Fibroblast of peridontal ligament (primary cell): Measurements from ENCODE around the gene SLC6A19.
"Not testable (repeated sequence)": the region's sequence is repeated elsewhere in the genome, so short reads cannot be mapped to it uniquely, and the experiment has no call there.

Experiments
- DNase-seq: peaks from one replicate; pipeline ENCODE4 v3.0.0-alpha.2; 2010; ENCODE audit errors: extremely low read depth

Gene SLC6A19

GRCh38 chr5:1201327-1202025 is at the start of gene SLC6A19:
Gene SLC6A19 (plus strand): TSS chr5:1201595. CDS start chr5:1201651, 56 bp downstream.
- DNase-seq = no peak

DNA sequence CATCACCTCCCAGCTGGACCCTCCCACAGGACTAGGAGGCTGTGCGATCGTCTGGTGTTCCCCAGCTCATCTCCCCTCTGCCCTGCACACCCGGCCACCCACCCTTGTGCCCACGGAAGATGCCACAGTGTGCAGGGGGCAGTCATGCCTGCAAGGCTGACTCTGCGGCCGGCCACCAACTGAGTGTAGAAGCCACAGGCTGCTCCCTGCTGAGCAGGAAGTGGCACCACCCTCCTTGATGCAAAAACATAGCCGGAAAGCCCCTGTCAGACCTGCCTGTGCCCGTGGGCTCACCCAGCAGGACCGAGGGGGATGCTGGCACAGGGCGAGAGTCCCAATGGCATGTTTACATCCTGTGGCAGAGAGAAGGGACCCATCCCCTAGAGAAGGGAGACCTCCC is 49.2 kb upstream of the SLC6A19 start:
- no peak for DNase-seq

DNA sequence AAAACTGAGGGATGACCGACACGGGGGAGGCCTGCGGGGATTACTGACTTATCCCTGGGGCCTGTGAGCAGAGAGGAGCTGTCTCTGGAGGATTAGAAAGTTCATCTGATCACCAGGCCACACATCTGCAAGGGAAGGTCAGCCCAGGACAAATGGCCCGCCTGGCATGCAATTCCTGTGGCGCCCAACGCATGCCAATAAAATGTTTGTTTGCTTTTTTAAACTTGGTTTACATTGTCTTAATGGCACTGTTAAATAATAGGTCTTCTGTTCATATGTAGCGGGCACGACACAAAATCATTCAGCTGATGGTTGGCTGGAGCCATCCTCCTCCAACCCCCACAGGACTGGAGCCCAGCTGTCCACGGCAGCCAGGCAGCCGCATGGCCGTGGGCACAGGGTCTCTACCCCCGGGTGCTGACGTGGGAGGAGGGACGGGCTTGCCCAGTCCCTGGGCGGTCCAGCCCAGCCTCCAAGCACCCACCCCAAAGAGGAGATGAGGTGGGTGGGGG is 48.6 kb upstream of the SLC6A19 start:
- no peak for DNase-seq

DNA sequence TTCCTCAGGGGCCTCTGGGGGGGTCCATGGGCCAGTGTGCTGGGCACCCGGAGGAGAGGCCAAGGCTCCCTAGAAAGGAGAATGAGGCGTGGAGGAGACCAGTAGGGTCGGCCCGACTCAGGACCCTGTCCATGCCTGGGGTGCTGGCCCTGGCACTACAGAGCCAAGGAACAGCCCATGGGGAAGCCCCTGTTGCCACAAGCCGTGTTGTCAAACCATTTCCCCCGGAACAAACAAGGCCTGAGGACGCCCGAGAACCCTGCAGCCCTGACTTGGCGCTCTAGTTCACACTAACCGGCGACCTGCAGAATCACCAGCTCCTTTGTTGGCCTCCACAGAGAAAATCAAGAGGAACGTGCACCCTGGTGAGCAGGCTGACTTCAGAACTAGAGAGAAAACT is 48.0 kb upstream of the SLC6A19 start:
- DNase-seq = no peak

DNA sequence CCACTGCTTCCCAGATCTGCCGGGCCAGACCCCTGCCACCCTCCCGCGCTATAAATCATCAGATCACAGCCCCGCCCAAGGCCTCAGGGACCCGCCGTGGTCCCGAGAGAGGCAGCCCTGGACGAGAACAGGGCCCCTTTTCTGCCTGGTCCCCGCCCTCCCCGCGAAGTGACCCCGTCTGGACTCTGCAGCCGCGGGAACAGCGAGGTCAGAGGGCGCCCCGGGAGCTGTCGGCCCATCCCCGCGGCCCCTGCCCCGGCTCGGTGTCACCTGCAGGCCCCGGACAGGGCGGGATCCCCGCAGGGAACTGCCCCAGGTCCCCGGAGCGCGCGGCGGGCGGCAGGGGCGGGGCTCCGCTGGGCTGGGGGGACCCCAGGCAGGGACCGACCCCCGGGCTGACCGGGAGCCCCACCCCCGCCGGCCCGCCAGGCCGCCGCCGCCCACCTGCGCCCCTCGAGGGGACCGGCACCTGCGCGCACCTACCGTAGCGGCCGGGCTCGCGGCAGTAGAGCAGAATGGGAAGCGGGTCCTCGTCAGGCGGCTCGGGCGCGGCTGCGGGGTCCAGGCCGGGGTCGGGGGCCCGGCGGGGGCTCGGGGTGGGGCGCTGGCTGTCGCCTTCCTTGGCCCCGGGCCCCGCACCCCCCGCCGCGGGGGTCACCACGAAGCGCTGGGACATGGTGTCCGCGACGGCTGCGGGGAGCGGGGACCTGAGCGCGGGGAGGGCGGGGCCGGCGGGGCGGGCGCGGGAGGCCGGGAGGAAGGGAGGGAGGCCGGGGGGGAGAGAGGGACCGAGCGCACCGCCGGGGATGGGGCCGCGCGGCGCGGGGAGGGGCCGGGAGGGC is 46.0 kb upstream of the SLC6A19 start:
- no peak for DNase-seq

DNA sequence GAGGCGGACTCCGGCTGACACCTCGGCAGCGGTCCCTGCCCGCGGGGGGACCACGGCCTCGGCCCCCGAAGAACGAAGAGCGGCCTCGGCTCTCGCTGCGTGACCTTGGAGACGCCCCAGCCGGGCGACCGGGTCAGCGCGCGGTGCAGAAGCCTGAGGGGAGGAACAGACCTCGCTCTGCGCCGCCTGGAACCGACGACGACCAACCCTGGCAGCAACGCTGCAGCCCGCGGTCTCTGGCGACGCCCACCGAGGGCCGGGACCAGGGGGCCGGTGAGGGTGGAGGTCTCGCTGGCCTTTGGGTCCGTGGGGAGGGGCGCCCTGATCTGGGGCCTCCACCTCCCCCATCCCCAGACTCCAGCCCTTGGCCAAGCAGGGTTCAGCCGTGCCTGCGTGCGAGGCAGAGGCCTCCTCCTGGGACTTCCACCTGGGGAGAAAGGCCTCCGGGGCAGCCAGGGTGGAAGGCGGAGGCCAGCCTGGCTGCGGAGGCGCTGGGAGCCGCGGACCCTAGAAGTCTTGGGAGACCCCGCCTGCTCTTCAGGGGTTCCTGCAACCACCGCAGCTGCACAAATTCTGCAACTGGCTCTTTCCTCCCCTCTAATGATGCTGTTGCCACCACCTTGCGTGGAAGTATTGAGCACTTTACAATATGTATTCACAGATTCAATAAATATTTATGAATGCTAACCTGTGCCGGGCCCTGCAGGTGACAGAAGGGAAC is 45.2 kb upstream of the SLC6A19 start:
- DNase-seq = no peak

- DNase-seq = no peak
These were observed 44.5 kb upstream of the SLC6A19 start for GRCh38 chr5:1156754-1157460.

GRCh38 chr5:1157461-1157986 is 43.9 kb upstream of the SLC6A19 start:
- DNase-seq = not testable (repeated sequence)

DNA sequence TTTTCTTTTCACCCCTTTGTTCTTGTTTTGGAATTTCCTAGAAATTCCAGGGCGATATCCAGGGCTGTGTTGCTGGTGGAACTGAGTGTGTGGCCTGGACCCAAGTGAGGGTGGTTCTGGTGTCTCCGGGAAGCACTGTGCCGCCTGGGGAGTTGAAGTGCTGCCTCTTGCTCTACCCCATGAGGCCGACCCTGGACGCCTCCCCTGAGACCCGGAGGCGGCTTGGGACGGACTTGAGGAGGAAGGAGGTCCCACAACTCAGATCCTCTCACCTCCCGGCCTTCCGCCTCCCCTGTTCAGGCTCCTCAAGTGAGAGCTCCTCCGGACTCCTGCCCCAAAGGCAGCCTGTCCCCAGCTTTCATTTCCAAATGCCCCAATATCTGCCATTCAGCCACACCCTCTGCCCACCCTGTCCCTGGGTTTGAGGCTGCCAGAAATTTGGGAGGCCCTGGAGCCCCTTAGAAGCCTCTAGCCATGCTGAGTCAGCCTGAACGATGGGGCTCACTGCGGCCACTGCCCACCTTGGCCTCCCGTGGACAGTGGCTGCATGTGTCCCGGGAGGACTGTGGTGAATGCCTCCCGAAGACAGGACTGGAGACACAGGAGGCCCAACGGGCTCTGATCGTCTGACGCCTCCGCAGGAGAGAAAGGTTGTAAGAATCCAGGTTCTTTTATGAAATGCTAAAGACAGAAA is 42.6 kb upstream of the SLC6A19 start:
- DNase-seq = no peak

DNA sequence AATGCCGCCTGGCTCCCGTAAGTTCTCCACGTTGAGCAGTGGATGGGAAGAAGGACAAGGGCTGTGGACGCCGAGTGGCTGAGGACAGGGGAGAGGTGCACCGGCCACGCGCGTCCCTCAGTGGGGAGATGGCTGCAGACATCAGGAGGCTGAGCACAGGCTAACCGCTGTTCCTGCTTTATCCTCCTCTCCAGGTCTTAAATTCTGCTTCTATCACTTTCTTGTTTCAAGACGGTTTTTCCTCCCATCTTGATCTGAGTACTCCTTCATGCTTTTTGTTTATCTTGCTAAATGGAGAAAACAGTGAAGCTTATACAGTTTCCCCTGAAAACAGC is 42.1 kb upstream of the SLC6A19 start:
- DNase-seq = no peak

- no peak for DNase-seq
These were observed 41.5 kb upstream of the SLC6A19 start for GRCh38 chr5:1159774-1160406.

- no peak for DNase-seq
These were observed 40.1 kb upstream of the SLC6A19 start for GRCh38 chr5:1161108-1161832.

GRCh38 chr5:1161833-1162229 is 39.6 kb upstream of the SLC6A19 start:
- no peak for DNase-seq

GRCh38 chr5:1162276-1162675 is 39.1 kb upstream of the SLC6A19 start:
- DNase-seq = no peak

- no peak for DNase-seq
These were observed 38.6 kb upstream of the SLC6A19 start for GRCh38 chr5:1162751-1163150.

DNA sequence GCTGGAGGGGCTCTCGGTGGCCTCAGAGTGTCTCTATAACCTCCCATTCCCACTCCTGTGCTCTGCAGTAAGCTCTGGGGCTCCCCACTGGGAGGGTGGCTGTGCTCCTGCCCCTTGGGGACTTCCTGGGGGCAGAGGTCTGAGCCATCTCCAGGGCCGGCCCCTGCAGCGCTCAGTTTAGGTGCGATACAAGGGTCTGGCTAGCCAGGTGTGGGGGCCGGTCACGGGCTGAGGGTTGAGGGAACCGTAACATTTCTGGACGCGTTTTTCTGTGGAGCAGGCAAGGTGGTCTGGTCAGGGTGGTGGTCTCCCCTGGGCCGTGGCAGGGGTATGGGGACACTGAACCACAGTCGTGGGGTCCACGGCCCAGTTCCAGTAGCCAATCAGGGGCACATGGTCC is 38.0 kb upstream of the SLC6A19 start:
- no peak for DNase-seq

DNA sequence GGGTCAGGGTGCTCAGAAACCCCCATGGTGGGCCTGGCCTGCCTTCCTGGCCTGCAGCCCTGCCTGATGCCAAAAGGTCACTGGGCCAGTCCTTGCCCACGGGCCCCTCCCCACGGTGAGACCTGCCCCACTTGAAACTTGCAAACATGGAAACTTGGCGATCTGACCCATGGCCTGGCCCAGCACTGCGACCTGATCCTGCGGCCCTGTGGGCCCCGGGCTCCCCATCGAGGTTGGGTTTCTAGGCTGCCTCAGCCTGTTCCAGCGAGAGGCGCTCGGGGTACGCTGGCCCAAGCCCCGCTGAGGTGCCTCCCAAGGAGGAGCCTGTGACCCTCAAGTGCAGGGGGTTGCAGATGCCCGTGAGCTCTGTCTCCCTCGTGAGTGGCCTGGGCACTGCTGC is 37.5 kb upstream of the SLC6A19 start:
- no peak for DNase-seq

DNA sequence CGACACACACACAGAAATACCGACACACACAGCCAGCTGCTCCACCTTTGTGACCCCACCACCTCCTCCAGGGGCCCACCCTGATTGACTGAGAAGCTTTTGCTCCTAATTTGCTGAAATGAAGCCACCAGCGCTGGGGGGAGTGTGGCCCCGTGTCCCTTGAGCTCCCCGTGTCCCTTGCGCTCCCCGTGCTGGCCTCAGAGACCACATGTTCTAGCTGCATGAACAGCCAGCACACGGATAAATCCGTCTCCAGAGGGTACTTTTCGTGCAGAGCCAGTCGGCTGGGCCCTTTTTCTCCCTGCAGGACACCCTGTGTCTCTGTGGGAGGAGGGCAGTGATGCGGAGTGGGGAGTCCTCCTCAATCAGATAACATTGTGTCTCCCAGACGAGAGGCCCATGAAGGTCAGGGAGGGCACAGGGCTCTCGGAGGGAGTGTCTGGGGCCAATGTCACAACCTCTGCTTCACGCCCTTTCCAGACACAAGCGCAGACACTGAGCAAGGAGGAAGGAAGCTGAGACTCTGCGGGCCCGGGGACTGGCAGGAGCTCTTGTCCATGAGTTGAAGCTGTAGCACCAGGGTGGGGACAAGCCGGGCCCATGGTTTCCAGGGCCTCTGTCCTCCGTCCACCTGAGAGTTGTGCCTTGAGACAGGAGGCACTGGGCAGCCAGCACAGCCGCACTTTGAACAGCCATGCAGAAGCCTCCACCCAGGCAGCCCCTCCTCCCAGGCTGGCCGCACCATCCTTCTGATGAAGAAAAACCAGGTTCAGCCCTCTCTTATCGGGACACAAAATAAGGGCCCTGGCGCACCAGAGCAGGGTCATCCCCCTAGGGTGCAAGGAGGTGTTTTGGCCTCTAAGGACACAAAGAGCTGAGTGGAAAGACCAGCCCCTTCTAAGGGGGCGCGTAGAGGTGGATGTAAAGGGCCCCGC is 36.4 kb upstream of the SLC6A19 start:
- DNase-seq = no peak

DNA sequence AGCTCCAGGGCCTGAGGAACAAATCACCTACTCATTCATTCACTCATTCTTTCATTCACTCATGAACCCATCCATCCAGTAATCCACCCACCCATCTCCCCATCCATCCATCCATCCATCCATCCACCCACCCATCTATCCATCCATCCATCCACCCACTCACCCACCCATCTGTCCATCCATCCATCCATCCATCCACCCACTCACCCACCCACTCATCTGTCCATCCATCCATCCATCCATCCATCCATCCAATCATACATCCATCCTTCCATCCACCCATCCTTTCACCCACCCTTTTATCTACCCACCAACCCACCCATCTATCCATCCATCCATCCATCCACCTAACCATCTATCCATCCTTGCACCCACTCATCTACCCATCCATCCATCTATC is 35.5 kb upstream of the SLC6A19 start:
- no peak for DNase-seq
